SK-N-SH treated with all-trans-retinoic acid at 6 μM for 48 hours (cell line): ENCODE results near the gene MKRN1.

ENCODE experiments used
- ARNTL ChIP-seq: fragments of 450-650 bp; formaldehyde crosslinking; IDR thresholded peaks from 2 replicates; pipeline ENCODE4 v1.5.0; 2020; ENCODE audit warnings: low read depth, mild to moderate bottlenecking, moderate library complexity, borderline replicate concordance
- BACH2 ChIP-seq: fragments of 250-450 bp; sonication (Bioruptor Pico); IDR thresholded peaks from 2 replicates; pipeline ENCODE4 v1.9.0; 2021; ENCODE audit warnings: mild to moderate bottlenecking, borderline replicate concordance
- CSDC2 ChIP-seq: fragments of 250-450 bp; sonication (Bioruptor Pico); IDR thresholded peaks from 2 replicates; pipeline ENCODE4 v1.5.0; 2020; ENCODE audit warnings: mild to moderate bottlenecking, moderate library complexity
- ESRRG ChIP-seq: fragments of 250-450 bp; sonication (Bioruptor Pico); IDR thresholded peaks from 2 replicates; pipeline ENCODE4 v1.6.1; 2021; ENCODE audit warnings: mild to moderate bottlenecking
- GLIS3 ChIP-seq: fragments of 250-450 bp; sonication (Bioruptor Pico); IDR thresholded peaks from 2 replicates; pipeline ENCODE4 v1.5.0; 2020; ENCODE audit warnings: mild to moderate bottlenecking, moderate library complexity
- OSR1 ChIP-seq: fragments of 250-450 bp; sonication (Bioruptor Pico); IDR thresholded peaks from 2 replicates; pipeline ENCODE4 v1.8.0; 2022; ENCODE audit warnings: moderate library complexity, mild to moderate bottlenecking, inconsistent platforms
- PATZ1 ChIP-seq: fragments of 250-450 bp; sonication (Bioruptor Pico); IDR thresholded peaks from 2 replicates; pipeline ENCODE4 v1.8.0; 2020; ENCODE audit warnings: mild to moderate bottlenecking, moderate library complexity, borderline replicate concordance
- RARB ChIP-seq: fragments of 250-450 bp; sonication (Bioruptor Pico); IDR thresholded peaks from 2 replicates; pipeline ENCODE4 v1.8.0; 2021; ENCODE audit warnings: mild to moderate bottlenecking, moderate library complexity
- SNAI2 ChIP-seq: fragments of 250-450 bp; sonication (Bioruptor Pico); IDR thresholded peaks from 2 replicates; pipeline ENCODE4 v1.5.0; 2020; ENCODE audit warnings: mild to moderate bottlenecking, moderate library complexity
- TOX ChIP-seq: fragments of 250-450 bp; sonication (Bioruptor Pico); IDR thresholded peaks from 2 replicates; pipeline ENCODE4 v1.8.0; 2021; ENCODE audit warnings: mild to moderate bottlenecking, moderate library complexity, borderline replicate concordance
- ZC3H10 ChIP-seq: fragments of 250-450 bp; sonication (Bioruptor Pico); IDR thresholded peaks from 2 replicates; pipeline ENCODE4 v1.5.1; 2021; ENCODE audit warnings: mild to moderate bottlenecking, moderate library complexity
- ZFP3 ChIP-seq: fragments of 250-450 bp; sonication (Bioruptor Pico); IDR thresholded peaks from 2 replicates; pipeline ENCODE4 v1.5.0; 2020; ENCODE audit warnings: mild to moderate bottlenecking, moderate library complexity
- ZNF565 ChIP-seq: fragments of 450-650 bp; formaldehyde crosslinking; conservative IDR thresholded peaks from 2 replicates; pipeline ENCODE4 v1.5.0; 2020; ENCODE audit warnings: low read depth, mild to moderate bottlenecking, moderate library complexity
- ZNF8 ChIP-seq: fragments of 450-650 bp; formaldehyde crosslinking; IDR thresholded peaks from 2 replicates; pipeline ENCODE4 v1.5.0; 2020; ENCODE audit warnings: mild to moderate bottlenecking, moderate library complexity

- TF ChIP-seq ZFP3 (CRISPR knock-in tag) = no peak
- no peak for TF ChIP-seq CSDC2 (CRISPR knock-in tag)
- no peak for TF ChIP-seq ARNTL
- no peak for TF ChIP-seq OSR1
- TF ChIP-seq GLIS3 (CRISPR knock-in tag) = no peak
- no peak for TF ChIP-seq ZNF565 (CRISPR knock-in tag)
- TF ChIP-seq PATZ1 (CRISPR knock-in tag) = no peak
- TF ChIP-seq ESRRG (CRISPR knock-in tag) = no peak
- TF ChIP-seq SNAI2 (CRISPR knock-in tag) = no peak
- TF ChIP-seq RARB = no peak
- no peak for TF ChIP-seq BACH2
- no peak for TF ChIP-seq ZNF8 (CRISPR knock-in tag)
- TF ChIP-seq ZC3H10 (CRISPR knock-in tag) = no peak
- TF ChIP-seq TOX (CRISPR knock-in tag) = no peak
These were observed 39.9 kb downstream of the MKRN1 start for GRCh38 chr7:140439359-140439758.
